Jurkat, Clone E6-1 (cell line): Measurements from ENCODE around the gene RASSF4.

Experiments
- DNase-seq: peaks from one replicate; pipeline ENCODE4 v3.0.0-alpha.2; 2011; ENCODE audit warnings: low read depth, low spot score
- H3K4me3 ChIP-seq: 2 replicates; pipeline ENCODE4 v1.5.1; 2011; ENCODE audit warnings: mild to moderate bottlenecking, low read length, control low read depth, moderate library complexity

The RASSF4 gene

GRCh38 chr10:44982114-44982460 lies 22.5 kb downstream of the RASSF4 start:
- DNase-seq = no peak
- H3K4me3 ChIP-seq = no peak overlapping the region

- no peak overlapping the region for H3K4me3 ChIP-seq
- DNase-seq = no peak
Observed at GRCh38 chr10:44982496-44982895, 22.9 kb downstream of the RASSF4 start.

DNA sequence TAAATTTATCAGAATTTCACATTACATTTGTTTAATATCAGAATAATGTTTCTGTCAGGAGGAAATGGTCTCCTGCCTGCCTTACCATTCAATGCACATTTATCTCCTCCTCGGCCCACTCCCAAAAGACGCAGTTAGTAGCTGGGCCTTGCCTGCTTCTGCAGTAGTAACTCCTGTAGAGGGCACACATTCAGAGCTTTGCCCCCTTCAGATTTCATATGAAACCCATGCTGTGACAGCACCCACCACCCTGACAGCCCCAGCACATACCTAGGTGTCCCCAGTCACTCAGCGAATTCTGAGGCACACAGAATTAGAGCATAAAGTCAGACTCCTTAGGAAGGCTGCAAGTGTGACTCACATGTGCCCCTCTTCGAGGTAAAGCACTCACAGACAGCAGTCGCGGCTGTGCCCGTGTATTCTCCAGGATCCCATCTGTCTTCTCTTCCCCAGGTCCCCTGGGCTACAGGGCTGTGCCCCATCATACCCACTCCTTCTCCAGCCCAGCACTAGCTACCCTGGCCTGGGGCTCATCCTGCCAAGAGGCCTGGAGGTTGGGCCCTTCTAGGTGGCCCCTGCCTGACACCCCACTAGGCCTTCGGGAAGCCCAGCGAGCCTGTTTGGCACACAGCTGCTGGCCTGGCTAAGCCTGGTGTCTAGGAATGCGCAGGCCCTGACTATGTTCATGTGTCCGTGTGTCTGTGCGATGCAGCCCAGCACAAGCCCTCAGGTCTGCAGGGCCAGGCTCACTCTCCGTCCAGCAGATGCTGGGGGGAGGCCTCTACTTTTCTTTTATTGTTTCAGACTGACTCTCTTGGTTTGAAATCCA lies 23.7 kb downstream of the RASSF4 start:
- no peak for DNase-seq
- H3K4me3 ChIP-seq = no peak overlapping the region

DNA sequence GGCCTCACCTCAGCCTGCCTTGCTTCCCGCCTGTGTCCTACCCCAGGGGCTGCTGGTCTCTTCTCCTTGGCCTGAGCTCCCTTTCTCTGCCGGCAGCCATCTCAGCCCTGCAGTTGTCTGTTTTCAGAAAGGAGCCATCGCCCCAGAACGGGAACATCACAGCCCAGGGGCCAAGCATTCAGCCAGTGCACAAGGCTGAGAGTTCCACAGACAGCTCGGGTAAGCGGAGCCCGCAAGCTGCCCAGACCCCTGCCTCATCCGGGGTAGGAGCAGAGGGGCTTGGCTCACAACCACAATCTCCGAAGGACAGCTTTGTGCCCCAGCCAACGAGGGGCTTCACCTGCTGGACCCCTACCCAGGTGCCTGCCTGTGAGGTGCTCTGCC lies 24.3 kb downstream of the RASSF4 start:
- no peak overlapping the region for H3K4me3 ChIP-seq
- no peak for DNase-seq

GRCh38 chr10:44984671-44985101 lies 25.1 kb downstream of the RASSF4 start:
- DNase-seq = no peak

DNA sequence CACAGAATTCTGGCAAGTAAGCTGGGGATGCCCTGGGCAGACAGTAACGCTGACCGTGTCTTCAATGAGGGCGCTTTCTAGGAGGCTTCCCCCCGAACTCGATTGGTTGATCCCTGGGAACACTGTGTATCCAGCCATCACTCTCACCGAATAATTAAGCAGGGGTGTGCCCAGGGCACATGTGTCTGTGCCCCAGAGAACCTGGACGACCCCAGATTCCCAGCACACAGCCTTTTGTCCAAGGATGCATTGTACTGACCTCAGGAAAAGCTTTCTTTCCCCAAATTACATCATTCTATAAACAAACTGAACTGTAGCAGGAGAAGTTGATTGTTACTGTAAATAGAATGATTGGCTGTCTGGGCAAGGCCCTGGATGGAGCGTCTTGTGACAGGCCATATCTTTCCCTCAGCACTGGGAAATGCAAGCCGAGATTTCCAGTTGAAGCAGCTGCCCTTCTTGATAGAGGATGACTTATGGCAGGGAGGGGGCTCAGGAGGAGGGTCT lies 25.6 kb downstream of the RASSF4 start:
- no peak for DNase-seq
- H3K4me3 ChIP-seq = no peak overlapping the region

More at GRCh38 chr10:44984671-44985101, 25.1 kb downstream of the RASSF4 start:
- no peak overlapping the region for H3K4me3 ChIP-seq

- no peak for DNase-seq
- no peak overlapping the region for H3K4me3 ChIP-seq
Observed at GRCh38 chr10:44986179-44986578, 26.6 kb downstream of the RASSF4 start.

- H3K4me3 ChIP-seq = no peak overlapping the region
- DNase-seq = no peak
Observed at GRCh38 chr10:44986670-44987069, 27.1 kb downstream of the RASSF4 start.

GRCh38 chr10:44988957-44989585 lies 29.5 kb downstream of the RASSF4 start:
- H3K4me3 ChIP-seq = no peak overlapping the region
- DNase-seq = no peak

DNA sequence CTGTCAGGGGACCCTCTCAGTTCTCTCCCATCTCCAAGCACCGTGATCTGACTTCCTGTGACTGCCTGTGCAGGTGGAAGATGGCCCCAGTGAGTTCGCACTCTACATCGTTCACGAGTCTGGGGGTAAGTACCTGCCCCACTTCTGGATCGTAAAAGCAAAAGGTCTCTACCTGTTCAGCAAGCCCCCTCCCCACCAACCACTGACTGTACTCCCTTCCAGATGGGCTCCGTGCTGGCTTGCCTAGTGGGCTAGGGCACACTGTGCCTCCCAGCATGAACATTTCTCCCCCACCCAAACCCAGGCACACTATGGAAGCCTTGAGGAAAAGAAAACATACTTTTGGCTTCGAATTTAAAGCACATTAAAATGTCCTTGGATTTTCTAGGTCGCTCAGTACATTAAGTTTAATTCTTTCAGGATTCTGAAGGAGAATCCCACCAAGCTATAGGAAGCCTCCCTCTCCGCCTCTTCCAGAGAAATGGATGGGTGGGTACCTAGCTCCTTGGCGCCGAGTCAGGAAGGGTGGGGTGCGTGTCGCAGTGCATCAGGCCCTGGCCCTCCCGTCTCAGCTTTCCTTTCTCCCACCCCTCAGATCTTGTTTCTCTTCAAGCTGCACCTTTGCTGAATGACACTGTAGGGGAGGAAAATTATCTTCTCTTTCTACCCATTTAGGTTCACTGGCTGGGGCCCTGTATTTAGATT lies 30.1 kb downstream of the RASSF4 start:
- H3K4me3 ChIP-seq = no peak overlapping the region
- no peak for DNase-seq

- no peak overlapping the region for H3K4me3 ChIP-seq
Observed at GRCh38 chr10:44990302-44990655, 30.7 kb downstream of the RASSF4 start.

GRCh38 chr10:44990965-44991364 lies 31.4 kb downstream of the RASSF4 start:
- DNase-seq = no peak
- H3K4me3 ChIP-seq = no peak overlapping the region

More at GRCh38 chr10:44990302-44990655, 30.7 kb downstream of the RASSF4 start:
- DNase-seq = no peak

DNA sequence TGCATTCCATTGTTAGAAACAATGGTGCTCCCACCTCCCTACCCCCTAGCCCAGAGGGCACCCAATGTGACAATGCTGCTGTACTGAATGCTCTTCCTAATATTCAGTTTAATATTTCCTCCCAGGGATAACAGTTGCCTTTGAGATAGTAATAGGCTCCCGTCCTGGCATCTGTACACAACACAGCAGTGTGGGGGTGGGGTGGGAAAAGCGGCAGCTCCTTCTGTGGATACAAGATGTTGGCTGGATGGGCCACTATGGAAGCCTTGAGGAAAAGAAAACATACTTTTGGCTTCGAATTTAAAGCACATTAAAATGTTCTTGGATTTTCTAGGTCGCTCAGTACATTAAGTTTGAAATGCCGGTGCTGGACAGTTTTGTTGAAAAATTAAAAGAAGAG lies 32.0 kb downstream of the RASSF4 start:
- no peak overlapping the region for H3K4me3 ChIP-seq
- no peak for DNase-seq

- H3K4me3 ChIP-seq = no peak overlapping the region
- no peak for DNase-seq
Observed at GRCh38 chr10:44992070-44992731, 32.6 kb downstream of the RASSF4 start.

DNA sequence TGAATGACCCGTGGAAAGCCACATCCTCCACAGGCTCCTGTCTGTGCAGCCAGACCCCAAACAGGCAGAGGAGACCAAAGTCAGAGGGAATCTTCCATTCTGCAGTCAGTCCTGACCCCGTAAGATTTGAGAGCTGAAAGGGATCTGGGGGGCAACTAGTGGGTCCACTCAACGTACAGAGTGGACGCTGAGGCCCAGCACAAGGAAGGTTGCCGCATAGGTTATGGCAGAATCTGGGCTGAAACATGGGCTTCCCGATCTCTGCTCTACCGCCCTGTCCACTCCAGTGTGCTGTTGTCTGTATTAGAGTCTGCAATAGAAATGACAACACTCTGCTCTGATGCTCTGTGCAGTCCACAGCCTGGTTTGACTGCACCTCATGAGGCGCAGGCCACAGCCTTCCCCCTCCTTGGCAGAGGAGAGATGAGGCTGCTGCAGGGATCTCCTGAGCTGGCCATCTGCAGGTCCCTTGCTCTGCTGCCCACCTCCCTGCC lies 33.2 kb downstream of the RASSF4 start:
- H3K4me3 ChIP-seq = no peak overlapping the region
- DNase-seq = no peak

DNA sequence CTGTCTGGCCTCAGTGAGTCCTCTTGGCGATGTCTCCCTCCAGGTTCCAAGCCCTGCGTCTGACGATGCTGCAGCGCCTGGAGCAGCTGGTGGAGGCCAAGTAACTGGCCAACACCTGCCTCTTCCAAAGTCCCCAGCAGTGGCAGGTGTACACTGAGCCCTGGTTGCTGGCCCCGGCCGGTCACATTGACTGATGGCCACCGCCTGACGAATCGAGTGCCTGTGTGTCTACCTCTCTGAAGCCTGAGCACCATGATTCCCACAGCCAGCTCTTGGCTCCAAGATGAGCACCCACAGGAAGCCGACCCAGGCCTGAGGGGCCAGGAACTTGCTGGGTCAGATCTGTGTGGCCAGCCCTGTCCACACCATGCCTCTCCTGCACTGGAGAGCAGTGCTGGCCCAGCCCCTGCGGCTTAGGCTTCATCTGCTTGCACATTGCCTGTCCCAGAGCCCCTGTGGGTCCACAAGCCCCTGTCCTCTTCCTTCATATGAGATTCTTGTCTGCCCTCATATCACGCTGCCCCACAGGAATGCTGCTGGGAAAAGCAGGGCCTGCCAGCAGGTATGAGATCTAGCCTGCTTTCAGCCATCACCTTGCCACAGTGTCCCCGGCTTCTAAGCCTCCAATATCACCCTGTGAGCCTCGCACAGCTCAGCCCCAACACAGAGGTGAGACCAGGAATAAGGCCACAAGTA lies 33.8 kb downstream of the RASSF4 start:
- no peak for DNase-seq
- H3K4me3 ChIP-seq = no peak overlapping the region

GRCh38 chr10:44993922-44994751 lies 34.5 kb downstream of the RASSF4 start:
- no peak overlapping the region for H3K4me3 ChIP-seq
- no peak for DNase-seq
